HG03045 (cell line): ENCODE data around the gene CFAP57.

Source experiments
- ATAC-seq: cut with Tn5 transposase; IDR thresholded peaks from one replicate; pipeline ENCODE4 v1.9.1; 2021; ENCODE audit warnings: mild to moderate bottlenecking, moderate library complexity; ENCODE audit not compliant: unreplicated experiment

Gene CFAP57

GRCh38 chr1:43225168-43225567 lies 53.0 kb downstream of the CFAP57 start:
- ATAC-seq: no peak

- peak; percentile 65 for ATAC-seq
Observed at GRCh38 chr1:43227143-43227764, 55.1 kb downstream of the CFAP57 start.

GRCh38 chr1:43229826-43230780 lies 58.0 kb downstream of the CFAP57 start:
- no peak for ATAC-seq

- no peak for ATAC-seq
Observed at GRCh38 chr1:43232074-43232473, 59.9 kb downstream of the CFAP57 start.

GRCh38 chr1:43232482-43232881 lies 60.4 kb downstream of the CFAP57 start:
- no peak for ATAC-seq

GRCh38 chr1:43233631-43234030 lies 61.5 kb downstream of the CFAP57 start:
- no peak for ATAC-seq

- ATAC-seq: no peak
Observed at GRCh38 chr1:43234267-43234666, 62.1 kb downstream of the CFAP57 start.

- ATAC-seq: no peak
Observed at GRCh38 chr1:43235040-43235439, 62.9 kb downstream of the CFAP57 start.

GRCh38 chr1:43235451-43236121 lies 63.5 kb downstream of the CFAP57 start:
- ATAC-seq: no peak

- no peak for ATAC-seq
Observed at GRCh38 chr1:43237121-43237520, 65.0 kb downstream of the CFAP57 start.

- ATAC-seq: no peak
Observed at GRCh38 chr1:43238085-43238484, 66.0 kb downstream of the CFAP57 start.

GRCh38 chr1:43238991-43239469 lies 66.9 kb downstream of the CFAP57 start:
- ATAC-seq: peak; percentile 6

GRCh38 chr1:43239484-43239883 lies 67.4 kb downstream of the CFAP57 start:
- ATAC-seq: peak; percentile 66

GRCh38 chr1:43241413-43241836 lies 69.3 kb downstream of the CFAP57 start:
- ATAC-seq: no peak

GRCh38 chr1:43243299-43243698 lies 71.2 kb downstream of the CFAP57 start:
- no peak for ATAC-seq

GRCh38 chr1:43246466-43247213 lies 74.5 kb downstream of the CFAP57 start:
- ATAC-seq: no peak

GRCh38 chr1:43247256-43247921 lies 75.3 kb downstream of the CFAP57 start:
- ATAC-seq: no peak

GRCh38 chr1:43250351-43250761 lies 78.2 kb downstream of the CFAP57 start:
- no peak for ATAC-seq

- no peak for ATAC-seq
Observed at GRCh38 chr1:43251024-43251423, 78.9 kb downstream of the CFAP57 start.

- ATAC-seq: no peak
Observed at GRCh38 chr1:43252225-43252624, 80.1 kb downstream of the CFAP57 start.
